Stimulated activated CD8-positive, alpha-beta memory T cell treated with anti-CD3 and anti-CD28 coated beads, Interleukin-7, amount 100 ng/mL, for 4 hours (primary cell): ENCODE results near the gene CA9.
"Not testable (repeated sequence)": the region's sequence is repeated elsewhere in the genome, so short reads cannot be mapped to it uniquely, and the experiment has no call there.

Source experiments
- DNase-seq, 2 donors: peaks; one replicate each; pipeline ENCODE4 v3.0.0-alpha.2; 2020; ENCODE audit warnings: low read depth in 2 of 2

Gene CA9

DNA sequence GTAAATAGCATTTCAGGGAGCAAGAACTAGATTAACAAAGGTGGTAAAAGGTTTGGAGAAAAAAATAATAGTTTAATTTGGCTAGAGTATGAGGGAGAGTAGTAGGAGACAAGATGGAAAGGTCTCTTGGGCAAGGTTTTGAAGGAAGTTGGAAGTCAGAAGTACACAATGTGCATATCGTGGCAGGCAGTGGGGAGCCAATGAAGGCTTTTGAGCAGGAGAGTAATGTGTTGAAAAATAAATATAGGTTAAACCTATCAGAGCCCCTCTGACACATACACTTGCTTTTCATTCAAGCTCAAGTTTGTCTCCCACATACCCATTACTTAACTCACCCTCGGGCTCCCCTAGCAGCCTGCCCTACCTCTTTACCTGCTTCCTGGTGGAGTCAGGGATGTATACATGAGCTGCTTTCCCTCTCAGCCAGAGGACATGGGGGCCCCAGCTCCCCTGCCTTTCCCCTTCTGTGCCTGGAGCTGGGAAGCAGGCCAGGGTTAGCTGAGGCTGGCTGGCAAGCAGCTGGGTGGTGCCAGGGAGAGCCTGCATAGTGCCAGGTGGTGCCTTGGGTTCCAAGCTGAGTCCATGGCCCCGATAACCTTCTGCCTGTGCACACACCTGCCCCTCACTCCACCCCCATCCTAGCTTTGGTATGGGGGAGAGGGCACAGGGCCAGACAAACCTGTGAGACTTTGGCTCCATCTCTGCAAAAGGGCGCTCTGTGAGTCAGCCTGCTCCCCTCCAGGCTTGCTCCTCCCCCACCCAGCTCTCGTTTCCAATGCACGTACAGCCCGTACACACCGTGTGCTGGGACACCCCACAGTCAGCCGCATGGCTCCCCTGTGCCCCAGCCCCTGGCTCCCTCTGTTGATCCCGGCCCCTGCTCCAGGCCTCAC lies at the start of gene CA9:
Gene CA9, plus strand, starts transcription at position 797 of the 893 bp plus-strand sequence. Its CDS starts 32 bp downstream, at position 829.
- DNase-seq = no peak

DNA sequence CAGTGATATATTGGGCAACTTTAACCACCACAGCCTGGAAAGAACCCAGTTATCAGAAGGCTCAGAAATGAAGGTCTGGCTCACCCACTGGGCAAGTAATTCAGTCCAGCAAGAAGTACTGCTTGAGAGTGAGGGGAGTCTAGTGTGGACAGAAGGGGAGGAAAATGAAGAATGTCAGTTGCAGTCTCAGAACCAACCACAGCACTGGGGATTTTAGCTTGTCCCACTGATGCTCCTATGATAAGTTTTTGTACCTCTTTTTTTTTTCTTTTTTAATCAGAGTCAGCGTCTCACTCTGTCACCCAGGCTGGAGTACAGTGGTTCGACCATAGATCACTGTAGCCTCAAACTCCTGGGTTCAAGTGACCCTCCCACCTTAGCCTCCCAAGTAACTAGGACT lies 46.2 kb upstream of the CA9 start:
- no peak for DNase-seq

DNA sequence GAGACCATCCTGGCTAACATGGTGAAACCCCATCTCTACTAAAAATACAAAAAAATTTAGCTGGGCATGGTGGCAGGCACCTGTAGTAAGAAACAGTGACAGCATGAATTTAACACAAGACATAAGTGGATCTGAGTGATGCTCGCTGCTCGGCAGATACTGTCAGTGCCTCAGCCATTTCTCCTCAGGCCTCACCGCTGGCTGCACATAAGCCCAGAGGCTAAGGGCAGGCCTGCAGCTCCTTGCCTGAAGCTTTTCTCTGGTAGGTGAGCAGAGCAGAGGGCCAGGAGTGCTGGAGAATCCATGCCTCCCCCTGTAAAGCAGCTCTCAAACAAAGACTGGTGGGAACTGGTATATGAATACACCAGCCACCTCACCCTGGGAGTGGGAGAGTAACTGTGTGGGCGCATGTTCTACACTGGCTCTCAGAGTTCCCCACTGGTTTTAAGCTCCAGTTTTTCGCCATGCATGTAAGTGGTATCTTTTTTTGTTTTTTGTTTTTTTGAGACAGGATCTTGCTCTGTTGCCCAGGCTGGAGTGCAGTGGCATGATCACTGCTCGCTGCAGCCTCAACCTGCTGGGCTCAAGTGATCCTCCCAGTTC lies 45.2 kb upstream of the CA9 start:
- DNase-seq = no peak

DNA sequence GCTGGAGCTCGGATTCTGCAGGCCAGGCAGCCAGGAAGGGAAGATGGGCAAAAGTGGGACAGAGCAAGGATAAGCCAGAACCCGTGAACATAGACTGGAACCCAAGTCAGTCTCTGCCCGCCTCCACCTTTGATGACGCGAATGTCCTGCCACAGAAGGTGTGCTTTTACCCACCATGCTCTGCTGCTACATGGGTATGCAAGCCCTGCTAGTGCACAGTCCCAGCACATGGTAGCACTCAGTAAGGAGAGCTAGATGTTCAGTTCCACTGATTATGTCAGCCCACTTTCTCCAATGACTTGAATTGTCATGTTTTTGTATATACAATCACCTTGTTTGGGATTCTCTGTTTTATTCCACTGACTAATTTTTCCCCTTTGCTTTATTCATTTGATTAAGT lies 44.1 kb upstream of the CA9 start:
- no peak for DNase-seq

DNA sequence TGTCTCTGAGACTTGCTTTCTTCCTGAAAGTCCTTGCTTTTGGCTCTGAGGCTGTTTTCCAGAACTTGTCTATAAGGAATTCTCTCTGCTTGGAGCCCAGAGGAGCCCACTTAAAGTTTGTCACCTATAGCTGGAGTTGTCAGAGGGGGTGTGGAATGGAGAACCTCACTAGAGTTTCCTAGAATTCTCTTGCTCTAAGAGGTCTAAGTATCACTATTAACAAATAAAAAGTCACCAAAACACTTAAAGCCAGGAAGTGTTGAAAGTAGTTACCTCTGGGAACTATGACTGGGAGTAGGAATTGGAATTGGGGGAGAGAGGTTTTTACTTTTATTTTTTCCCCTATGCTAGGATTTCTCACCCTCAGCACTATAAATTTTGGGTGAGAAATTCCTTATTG lies 38.0 kb upstream of the CA9 start:
- no peak for DNase-seq

DNA sequence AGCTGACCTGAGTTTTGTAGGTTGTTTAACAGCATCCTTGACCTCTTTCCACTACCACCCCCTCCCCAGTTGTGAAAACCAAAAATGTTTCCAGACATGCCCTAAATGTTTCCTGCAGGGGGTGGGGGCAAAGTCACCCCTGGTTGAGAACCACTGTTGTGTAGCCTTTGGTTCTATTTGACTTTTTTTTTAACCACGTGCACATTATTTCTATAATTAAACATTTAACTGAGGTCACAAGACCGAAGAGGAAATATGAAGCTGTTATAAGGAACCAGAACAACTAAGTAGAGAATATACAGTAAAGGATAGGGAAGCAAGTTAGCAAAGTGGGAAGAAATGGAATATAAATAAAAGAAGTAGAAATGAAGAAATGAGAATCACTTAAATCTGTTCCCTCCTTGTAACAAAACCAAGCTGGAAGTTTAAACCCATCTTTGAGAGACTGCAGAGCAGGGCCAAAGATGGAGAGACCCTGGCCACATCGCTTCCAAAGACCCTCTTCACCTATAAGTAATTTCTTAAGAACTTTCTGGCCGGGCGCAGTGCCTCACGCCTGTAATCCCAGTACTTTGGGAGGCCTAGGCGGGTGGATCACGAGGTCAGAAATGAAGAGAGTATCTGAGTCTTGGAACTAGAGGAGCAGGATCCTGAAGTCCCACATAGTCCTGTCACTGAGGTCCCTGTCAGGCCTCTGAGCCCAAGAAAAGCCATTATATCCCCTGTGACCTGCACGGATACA lies 37.4 kb upstream of the CA9 start:
- DNase-seq = no peak

DNA sequence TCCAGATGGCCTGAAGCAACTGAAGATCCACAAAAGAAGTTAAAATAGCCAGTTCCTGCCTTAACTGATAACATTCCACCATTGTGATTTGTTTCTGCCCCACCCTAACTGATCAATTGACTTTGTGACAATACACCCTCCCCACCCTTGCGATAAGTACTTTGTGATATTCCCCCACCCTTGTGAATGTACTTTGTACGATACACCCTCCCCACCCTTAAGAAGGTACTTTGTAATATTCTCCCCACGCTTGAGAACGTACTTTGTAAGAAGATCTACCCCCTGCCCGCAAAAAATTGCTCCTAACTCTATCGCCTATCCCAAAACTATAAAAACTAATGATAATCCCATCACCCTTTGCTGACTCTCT lies 36.9 kb upstream of the CA9 start:
- not testable (repeated sequence) for DNase-seq

DNA sequence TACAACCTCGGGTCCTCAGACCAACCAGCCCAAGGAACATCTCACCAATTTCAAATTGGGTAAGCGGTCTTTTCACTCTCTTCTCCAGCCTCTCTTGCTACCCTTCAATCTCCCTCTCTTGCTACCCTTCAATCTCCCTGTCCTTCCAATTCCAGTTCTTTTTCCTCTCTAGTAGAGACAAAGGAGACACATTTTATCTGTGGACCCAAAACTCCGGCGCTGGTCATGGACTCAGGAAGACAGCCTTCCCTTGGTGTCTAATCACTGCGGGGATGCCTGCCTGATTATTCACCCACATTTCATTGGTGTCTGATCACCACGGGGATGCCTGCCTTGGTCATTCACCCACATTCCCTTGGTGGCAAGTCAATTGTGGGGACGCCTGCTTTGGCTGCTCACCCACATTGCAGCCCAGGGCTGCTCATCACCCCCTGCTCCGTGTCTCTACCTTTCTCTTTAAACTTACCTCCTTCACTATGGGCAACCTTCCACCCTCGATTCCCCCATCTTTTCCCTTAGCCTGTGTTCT lies 36.2 kb upstream of the CA9 start:
- not testable (repeated sequence) for DNase-seq

DNA sequence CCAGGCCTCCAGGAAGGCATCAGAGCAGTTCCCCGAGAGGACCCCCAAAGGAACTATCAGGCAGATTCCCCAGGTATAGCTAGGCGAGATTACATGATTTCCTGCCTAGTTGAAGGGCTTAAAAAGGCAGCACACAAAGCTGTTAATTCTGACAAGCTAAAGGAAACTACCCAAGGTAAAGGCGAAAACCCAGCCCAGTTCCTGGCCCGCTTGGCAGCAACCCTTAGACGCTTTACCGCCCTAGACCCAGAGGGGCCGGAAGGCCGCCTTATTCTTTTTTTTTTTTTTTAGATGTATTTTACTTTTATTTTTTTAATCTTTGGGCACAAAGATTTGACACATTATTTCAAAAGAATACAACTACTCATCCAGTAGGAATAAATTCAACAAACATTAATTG lies 35.0 kb upstream of the CA9 start:
- not testable (repeated sequence) for DNase-seq

DNA sequence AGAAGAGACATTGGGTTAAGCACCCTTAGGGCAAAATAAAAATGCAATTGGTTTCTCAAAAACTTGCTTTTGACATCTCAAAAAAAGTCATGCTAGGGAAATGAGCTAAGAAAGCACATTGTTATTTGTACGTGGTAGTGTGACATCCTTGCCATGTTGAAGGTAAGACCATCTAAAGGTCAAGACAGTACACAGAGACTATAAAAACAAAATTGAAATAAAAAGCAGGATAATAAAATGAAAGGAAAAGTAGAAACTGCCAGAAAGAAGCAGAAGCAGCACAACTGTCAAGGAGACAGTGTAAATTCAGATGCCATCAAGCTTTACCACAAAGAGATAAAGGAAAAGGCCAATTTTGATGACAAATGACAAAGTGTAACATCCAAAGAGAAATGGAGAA lies 34.5 kb upstream of the CA9 start:
- not testable (repeated sequence) for DNase-seq

DNA sequence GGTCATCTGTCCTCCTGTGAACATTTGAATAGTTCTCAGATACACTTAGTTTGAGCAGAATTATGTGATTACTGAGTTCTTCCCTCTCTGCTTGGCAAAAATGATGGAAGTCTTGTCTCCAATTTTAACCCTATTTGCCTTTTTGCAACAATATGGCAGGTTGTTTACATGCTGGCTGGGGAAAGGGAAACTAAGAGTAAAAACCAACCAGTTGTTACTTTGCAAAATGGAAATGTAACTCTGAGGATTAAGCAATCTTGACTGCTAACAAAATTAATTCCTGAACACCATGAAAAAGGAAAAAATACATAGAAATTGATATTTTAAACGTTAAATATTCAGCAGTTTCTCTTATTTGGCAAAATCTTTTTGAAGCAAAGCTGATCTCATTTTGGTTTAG lies 34.1 kb upstream of the CA9 start:
- DNase-seq = no peak

DNA sequence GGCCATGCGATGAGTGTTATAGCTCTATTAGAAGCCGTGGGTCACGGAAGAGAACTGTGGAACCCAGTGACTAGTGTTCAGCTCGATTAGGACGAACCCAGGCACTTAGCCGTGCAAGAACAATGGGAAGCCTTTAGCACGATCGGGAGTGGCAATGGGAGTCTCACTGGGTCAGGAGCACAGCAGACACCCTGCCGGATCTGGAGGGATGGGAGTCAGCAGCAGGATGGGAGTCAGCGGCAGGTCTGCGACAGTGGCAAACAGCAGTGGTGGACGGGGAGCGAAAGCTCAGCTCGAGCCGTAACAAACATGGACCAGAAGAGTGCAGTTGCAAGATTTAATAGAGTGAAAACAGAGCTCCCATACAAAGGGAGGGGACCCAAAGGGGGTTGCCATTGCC lies 33.3 kb upstream of the CA9 start:
- not testable (repeated sequence) for DNase-seq

DNA sequence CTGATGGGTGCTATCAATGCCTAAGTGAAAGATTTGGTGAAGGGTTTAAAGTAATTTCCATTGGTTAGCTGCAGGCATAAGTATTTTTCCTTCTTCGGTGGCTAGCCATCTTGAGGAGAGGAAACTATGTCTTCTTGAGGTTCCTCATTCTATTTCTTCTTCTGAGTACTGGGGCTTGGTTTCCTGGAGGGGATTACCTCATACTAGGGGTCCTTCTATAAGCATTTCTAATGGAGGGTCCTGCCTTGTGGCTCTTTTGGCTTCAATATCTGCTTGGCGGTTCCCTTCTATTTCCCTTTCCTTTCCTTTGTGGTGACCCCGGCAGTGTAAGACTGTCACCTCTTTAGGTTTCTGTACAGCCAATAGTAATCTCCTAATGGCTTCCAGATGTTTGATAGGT lies 32.2 kb upstream of the CA9 start:
- not testable (repeated sequence) for DNase-seq

DNA sequence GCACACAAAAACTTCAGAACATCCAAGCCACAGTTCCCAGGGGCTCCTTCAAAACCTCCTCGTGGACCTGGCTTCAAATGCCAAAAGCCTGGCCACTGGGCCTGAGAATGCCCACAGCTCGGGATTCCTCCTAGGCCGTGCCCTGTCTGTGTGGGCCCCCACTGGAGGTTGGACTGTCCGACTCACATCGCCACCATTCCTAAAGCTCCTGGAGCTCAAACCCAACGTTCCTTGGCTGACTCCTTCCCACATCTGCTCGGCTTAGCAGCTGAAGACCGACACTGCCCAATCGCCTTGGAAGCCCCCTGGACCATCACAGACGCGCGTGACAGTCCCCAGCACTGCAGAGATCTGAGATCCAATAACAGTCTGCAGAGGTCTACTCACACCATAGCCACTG lies 30.7 kb upstream of the CA9 start:
- DNase-seq = no peak

DNA sequence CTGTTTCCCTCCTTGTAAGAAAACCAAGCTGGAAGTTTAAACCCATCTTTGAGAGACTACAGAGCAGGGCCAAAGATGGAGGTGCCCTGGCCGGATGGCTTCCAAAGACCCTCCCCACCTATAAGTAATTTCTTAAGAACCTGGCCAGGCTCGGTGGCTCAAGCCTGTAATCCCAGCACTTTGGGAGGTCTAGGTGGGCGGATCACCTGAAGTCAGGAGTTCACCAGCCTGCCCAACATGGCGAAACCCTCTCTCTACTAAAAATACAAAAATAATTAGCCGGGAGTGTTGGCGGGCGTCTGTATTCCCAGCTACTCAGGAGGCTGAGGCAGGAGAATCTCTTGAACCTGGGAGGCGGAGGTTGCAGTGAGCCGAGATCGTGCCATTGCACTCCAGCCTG lies 28.0 kb upstream of the CA9 start:
- not testable (repeated sequence) for DNase-seq

DNA sequence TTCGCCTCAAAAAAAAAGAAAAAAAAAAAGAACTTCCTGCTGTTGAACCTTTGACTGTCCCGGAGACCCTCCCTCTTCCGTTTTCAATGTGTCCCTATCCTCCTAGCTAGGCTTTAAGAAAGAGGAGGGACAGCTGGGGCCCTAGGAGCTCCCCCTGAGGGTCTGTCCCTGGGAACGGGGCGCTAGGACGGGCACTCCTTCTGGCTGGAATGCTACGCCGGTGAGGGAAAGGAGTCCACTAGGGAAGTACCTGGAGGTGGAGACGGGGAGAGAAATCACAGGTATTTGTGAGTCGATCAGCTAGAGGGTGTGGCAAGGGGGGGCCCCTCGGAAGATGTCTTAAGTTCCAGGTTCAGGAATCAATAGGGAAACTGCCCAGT lies 27.6 kb upstream of the CA9 start:
- DNase-seq = no peak

DNA sequence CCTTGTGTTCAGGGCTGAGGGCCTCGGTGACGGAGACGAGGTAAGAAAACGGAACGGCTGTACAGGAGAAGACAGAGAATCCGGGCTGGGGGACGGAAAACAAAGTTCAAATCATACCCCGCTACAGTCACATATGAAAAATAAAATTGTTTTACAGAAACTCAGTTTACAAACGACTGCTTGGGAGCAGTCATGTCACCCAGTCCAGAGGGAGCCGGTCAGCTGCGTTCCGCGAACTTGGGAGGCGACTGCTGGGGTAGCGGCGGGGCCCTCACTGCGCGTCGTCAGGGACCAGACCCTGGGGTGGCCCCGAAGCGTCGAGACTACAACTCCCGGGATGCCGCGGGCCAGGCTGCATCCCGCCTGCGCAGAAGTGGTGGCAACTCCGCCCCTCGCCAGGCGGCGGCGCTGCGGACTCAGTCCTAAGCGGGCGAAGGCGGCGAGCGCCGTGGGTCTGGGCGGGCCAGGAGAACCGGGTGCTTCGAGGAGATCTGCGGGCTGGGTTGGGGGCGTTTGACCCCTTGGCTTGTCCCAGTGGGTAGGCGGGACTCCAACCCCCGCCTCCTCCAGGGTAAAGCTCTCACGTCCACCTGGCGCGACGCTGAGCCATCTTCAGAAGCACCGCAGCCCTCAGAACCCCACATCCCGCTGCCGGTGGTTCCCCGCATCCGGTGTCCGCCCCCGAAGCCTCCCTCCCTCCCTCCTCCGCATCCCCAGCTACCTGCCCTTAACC lies 27.0 kb upstream of the CA9 start:
- DNase-seq = peak; percentile 78 to 85

DNA sequence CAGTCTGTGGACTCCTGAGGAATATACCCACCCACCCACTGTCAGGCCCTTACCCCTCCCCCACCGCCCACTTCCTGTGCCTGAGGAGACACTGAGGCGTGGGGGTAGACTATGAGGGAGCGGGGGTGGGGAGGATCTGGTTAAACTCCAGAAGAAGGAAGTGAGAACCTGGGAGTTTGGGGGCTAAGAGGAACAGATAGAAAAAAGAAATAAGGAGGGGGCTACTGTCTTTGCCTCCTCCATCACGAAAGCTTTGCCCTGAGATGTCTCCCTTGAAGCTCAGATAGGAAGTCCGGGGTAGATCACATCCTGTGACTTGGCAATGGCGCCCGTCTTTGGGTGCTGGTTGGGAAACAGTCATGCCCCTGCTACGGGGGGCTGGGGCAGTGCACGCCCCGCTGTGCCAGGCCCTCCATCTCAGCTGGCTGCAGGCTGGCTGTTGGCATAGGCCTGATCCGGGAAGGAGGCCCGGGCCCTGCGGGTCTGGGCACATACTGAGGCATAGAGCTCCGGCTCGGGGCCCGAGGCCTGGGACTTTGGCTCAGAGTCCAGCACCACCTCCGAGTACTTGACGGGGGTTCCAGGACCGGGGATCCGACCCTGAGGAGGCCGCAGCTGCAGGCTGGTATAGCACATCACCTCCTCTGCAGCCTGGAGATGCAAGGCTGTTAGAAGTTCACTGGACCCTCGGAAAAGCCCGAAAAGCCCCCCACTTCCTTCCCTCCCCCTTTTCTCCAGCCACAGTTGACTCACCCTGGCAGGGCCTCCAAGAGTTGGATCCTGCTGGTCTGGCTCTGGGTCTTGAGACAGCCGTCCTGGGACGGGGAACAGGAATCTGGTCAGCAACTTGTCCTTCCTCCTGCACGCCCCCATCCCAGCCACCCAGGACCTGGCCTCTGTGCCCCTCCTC lies 24.0 kb upstream of the CA9 start:
- no peak for DNase-seq

DNA sequence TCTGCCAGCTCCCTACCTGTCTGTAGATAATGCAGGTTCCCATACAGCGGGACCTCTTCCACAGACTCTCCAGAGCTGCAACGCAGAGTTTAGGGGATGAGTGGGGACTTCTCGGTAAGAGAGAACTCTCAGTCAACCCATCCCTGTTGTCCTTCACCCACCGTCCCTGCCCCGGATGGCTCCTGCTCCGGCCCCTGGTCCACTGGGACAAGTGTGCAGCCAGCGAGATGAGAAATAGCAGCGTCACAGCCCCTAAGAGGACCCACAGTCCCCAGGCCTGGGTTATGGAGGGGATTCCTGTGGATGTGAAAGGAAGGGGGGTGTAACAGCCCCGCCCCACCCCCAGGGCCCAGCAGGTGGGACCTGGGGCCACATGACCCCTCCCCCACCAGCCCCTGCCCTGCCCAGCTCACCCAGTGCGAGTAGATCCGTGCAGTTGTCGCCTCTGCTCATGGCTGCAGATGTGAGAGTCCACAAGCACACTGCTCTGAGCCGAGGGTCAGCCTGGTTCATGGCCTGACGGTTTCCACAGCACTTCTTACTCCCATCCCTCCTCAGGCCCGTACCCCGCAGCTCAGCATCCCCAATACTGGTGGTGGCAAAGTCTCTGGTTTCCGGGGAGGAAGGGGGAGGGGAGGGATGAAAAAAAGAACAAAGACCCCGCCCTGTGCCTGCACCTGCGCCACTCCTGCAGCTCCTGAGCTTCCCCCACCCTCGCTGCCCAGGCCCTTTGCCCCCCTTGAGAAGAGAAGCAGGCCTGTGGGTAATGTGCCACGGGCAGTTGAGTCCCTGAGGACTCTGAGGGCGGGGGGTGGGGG lies 23.2 kb upstream of the CA9 start, which contains the start of gene SIT1:
Gene SIT1, minus strand, starts transcription at position 591 of the 818 bp plus-strand sequence. Its CDS starts 78 bp downstream, at position 513.
- no peak for DNase-seq
